Hepatocyte (in vitro differentiated cells): ENCODE measurements around the gene SIVA1.

Experiments
- EZH2 ChIP-seq: fragments of 200-600 bp; sonication (generic); IDR thresholded peaks from 2 replicates; pipeline ENCODE4 v1.6.1; 2016; ENCODE audit warnings: antibody characterized with exemption, mild to moderate bottlenecking, borderline replicate concordance
- TF ChIP-seq, protein P1 (sequence below): fragments of 200-600 bp; sonication (generic); IDR thresholded peaks from 2 replicates; pipeline ENCODE4 v1.5.1; 2016; ENCODE audit warnings: antibody characterized with exemption, mild to moderate bottlenecking; ENCODE audit not compliant: poor library complexity

DNA sequence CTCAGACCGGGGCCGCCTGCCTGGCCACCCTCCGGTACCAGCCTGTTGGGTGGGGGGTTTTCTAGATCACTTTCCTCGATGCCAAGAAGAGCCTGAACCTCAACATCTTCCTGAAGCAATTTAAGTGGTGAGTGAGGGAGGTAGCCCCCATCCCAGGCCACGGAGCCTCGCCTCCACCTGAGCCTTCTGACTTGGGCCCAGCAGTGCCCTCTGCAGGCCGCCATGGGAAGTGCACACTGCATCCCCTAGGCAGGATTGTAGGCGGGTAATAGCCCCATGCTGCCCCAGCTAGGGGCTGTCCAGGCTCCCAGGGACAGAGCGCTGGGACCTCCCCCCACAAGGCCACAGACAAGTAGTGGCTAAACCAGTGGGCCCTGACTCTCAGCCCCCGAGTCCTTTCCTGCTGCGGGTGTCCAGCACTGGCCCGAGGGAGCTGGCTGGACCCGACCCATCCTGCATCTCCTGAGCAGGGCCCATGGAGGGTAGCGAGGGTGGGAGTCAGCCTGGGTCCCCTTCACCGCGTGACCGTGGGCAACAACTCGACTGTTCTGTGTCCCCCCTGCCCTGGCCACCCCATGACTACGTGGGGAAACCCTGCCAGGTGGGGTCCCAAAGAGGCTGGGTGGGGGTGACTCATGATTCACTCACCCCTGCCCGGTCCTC is 44.2 kb upstream of the SIVA1 start:
- TF ChIP-seq EZH2: no peak
- TF ChIP-seq, protein P1, sequence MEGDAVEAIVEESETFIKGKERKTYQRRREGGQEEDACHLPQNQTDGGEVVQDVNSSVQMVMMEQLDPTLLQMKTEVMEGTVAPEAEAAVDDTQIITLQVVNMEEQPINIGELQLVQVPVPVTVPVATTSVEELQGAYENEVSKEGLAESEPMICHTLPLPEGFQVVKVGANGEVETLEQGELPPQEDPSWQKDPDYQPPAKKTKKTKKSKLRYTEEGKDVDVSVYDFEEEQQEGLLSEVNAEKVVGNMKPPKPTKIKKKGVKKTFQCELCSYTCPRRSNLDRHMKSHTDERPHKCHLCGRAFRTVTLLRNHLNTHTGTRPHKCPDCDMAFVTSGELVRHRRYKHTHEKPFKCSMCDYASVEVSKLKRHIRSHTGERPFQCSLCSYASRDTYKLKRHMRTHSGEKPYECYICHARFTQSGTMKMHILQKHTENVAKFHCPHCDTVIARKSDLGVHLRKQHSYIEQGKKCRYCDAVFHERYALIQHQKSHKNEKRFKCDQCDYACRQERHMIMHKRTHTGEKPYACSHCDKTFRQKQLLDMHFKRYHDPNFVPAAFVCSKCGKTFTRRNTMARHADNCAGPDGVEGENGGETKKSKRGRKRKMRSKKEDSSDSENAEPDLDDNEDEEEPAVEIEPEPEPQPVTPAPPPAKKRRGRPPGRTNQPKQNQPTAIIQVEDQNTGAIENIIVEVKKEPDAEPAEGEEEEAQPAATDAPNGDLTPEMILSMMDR: peak; percentile 85
